ENCODE results near the gene ELOVL5.
"Not testable (repeated sequence)": the region's sequence is repeated elsewhere in the genome, so short reads cannot be mapped to it uniquely, and the experiment has no call there.

Gene ELOVL5

DNA sequence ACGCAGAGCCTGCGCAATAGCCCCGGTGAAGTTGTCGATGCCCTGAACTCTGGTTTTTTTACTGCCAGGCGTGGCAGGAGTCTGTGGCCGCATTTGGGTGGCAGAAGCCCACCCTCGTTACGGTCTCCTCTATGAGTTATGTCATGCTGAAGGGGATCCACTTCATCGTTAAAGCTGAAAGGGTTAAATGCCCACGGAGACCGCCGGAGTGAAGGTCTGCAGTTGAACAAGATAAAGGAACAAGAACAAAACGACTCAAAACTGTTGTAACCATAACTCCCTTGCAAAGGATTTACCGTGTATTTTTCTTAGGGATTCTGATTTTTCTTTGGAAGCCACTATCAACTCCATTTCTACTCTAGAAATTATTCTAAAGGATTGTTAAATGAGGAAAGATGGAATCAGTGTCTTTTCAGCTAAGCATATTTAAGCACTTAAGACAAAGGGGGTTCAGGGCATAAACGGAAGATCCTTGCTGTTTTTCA, 501 bp upstream of the ELOVL5 start:
- H3K4me3 ChIP-seq (ENCODE audit: low read depth, low read length), result peak overlapping the region; percentile 98
- TF ChIP-seq, protein P1, sequence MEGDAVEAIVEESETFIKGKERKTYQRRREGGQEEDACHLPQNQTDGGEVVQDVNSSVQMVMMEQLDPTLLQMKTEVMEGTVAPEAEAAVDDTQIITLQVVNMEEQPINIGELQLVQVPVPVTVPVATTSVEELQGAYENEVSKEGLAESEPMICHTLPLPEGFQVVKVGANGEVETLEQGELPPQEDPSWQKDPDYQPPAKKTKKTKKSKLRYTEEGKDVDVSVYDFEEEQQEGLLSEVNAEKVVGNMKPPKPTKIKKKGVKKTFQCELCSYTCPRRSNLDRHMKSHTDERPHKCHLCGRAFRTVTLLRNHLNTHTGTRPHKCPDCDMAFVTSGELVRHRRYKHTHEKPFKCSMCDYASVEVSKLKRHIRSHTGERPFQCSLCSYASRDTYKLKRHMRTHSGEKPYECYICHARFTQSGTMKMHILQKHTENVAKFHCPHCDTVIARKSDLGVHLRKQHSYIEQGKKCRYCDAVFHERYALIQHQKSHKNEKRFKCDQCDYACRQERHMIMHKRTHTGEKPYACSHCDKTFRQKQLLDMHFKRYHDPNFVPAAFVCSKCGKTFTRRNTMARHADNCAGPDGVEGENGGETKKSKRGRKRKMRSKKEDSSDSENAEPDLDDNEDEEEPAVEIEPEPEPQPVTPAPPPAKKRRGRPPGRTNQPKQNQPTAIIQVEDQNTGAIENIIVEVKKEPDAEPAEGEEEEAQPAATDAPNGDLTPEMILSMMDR (IDR thresholded peaks at IDR 0.05; ENCODE audit: low read depth, low read length, missing control alignments), result no peak
- DNase-seq (ENCODE audit: low read depth), result no peak

DNA sequence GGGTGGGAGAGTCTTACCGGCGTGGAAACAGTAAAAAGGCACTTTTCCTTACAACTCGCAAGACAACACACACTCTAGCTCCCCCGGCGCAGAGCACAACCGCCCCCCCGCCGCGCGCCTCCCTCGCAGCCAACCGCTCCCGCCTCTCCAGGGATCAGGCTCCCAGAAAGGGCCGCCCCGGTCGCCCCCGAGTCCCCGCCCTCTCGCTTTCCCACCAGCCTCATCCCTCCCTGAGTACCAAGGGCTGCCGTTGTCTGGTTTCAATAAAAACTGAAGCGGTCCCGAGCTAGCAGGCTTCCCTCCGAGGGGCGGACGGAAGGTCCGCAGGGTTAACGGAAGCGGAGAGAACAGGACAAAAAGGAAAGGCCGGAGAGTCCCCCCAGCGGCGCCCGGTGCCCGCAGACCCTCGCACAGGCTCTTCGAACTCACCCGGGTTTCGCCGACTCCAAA, 804 bp downstream of the ELOVL5 start:
- DNase-seq (ENCODE audit: low read depth), result no peak
- TF ChIP-seq, protein P1 (IDR thresholded peaks at IDR 0.05; ENCODE audit: low read depth, low read length, missing control alignments), result no peak

DNA sequence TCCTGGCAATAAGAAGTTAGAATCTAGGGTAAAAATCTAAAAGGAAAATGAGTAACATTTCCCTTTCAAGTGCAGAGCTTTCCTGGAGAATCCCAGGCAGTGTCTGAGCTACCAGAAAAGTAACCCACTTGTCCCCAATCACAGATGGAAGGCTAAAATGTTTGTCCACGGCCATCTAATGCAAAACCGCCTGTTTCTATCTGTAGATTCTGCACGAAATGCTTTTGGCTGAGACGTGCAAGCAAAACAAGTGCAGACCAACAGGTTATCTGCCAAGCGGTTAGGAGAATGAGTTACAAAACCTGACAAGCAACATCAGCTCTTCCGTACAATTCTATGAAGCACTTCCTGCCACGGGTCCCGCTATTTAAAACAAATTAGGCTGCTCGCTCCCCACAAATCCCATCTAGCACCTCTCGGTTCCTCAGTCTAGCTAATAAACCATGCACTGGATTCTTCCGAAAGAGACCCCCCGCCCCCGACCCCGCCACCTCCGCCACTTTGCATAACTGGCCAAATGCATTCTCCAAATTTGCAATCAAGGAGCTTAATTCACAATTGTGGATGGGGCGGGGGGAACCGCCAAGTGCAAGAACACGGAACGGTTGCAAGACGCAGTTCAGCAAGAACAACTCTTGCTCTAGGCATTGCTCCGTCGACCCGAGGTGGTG, 1.4 kb downstream of the ELOVL5 start:
- DNase-seq (ENCODE audit: low read depth), result no peak
- peak overlapping the region; percentile 98 for H3K4me3 ChIP-seq (ENCODE audit: low read depth, low read length)
- TF ChIP-seq, protein P1 (IDR thresholded peaks at IDR 0.05; ENCODE audit: low read depth, low read length, missing control alignments), result no peak

More for the DNA sequence above, 804 bp downstream of the ELOVL5 start:
- peak overlapping the region; percentile 98 for H3K4me3 ChIP-seq (ENCODE audit: low read depth, low read length)

DNA sequence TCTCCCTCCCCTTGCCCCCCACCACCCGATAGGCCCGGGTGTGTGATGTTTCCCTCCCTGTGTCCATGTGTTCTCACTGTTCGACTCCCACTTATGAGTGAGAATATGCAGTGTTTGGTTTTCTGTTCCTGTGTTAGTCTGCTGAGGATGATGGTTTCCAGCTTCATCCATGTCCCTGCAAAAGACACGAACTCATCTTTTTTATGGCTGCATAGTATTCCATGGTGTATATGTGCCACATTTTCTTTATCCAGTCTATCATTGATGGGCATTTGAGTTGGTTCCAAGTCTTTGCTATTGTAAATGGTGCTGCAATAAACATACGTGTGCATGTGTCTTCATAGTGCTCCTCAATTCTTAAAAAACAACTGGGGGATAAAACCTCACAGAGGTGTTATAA, 2.7 kb downstream of the ELOVL5 start:
- not testable (repeated sequence) for H3K4me3 ChIP-seq (ENCODE audit: low read depth, low read length); DNase-seq (ENCODE audit: low read depth)

DNA sequence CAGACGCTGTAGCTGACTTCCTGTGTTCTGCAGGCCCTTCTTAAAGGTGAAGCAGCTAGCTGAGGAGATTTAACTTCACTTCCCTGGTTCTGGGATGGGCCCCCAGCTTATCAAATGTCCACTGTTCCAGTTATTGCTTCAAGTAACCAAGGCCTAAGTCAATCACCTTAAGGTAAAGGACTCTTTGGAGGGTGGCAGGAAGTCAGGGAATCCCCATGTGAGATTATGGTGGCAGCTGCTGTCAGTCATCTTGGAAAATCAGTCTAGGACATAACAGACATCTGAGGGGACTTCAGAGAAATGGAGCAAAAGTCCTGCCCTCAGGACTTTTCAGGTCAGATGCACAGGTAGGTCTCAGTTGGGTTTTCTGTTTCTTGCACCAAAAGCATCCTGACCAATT, 3.8 kb downstream of the ELOVL5 start:
- TF ChIP-seq, protein P1 (IDR thresholded peaks at IDR 0.05; ENCODE audit: low read depth, low read length, missing control alignments), result no peak
- no peak for DNase-seq (ENCODE audit: low read depth)
- H3K4me3 ChIP-seq (ENCODE audit: low read depth, low read length), result no peak overlapping the region; the same call in 1 of the 2 replicates

DNA sequence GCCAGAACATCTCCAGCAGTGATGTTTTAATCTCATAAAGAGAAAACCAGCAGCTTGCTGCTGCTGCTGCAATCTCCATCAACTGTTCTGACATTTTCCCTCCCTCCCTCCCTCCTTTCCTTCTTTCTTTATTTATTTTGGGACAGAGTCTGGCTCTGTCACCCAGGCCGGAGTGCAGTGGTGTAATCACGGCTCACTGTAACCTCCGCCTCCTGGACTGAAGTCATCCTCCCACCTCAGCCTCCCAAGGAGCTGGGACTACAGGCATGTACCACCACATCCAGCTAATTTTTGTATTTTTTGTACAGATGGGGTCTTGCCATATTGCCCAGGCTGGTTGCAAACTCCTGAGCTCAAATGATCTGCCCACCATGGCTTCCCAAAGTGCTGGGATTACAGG, 5.7 kb downstream of the ELOVL5 start:
- TF ChIP-seq, protein P1 (IDR thresholded peaks at IDR 0.05; ENCODE audit: low read depth, low read length, missing control alignments), result no peak
- no peak for DNase-seq (ENCODE audit: low read depth)
- H3K4me3 ChIP-seq (ENCODE audit: low read depth, low read length), result no peak overlapping the region

DNA sequence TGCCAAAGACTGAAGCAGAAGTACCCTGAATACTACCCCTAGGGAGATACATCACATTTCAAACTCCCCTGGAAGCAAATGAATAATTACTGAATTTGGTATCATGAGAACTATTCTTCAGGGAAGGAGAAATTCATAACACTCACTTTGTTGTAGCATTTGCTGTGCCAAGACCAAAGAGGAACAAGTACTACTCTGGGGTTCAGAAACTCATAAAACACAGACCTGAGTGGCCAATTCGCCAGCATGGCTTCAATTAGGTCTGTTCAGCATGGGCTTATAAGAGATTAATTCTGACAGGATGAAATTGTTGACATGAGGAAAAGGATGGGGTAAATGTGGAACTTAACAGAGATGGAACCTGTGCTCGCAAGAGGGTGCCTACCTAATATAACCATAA, 6.5 kb downstream of the ELOVL5 start:
- TF ChIP-seq, protein P1 (IDR thresholded peaks at IDR 0.05; ENCODE audit: low read depth, low read length, missing control alignments), result no peak
- no peak for DNase-seq (ENCODE audit: low read depth)
- H3K4me3 ChIP-seq (ENCODE audit: low read depth, low read length), result no peak overlapping the region

Data from GM12864 (cell line).